Muscle layer of duodenum (tissue), 2 donors: ENCODE data around the gene CIITA.

Experiments used
- H3K27ac ChIP-seq: one replicate; pipeline ENCODE4 v1.7.0; 2013; ENCODE audit warnings: mild to moderate bottlenecking, low read length
- H3K27me3 ChIP-seq: one replicate; pipeline ENCODE4 v1.7.0; 2013; ENCODE audit warnings: low read depth, mild to moderate bottlenecking, control low read depth, low read length
- H3K36me3 ChIP-seq, 2 donors: one replicate each; pipeline ENCODE4 v1.7.0; 2013; ENCODE audit warnings: low read length in 2 of 2, control low read depth in 1 of 2, mild to moderate bottlenecking in 1 of 2; ENCODE audit not compliant: insufficient read depth in 2 of 2, control insufficient read depth in 1 of 2
- H3K4me1 ChIP-seq, 2 donors: one replicate each; pipeline ENCODE4 v1.7.0; 2013; ENCODE audit warnings: low read length in 2 of 2, mild to moderate bottlenecking in 2 of 2, control low read depth in 1 of 2, moderate library complexity in 1 of 2; ENCODE audit not compliant: insufficient read depth in 2 of 2, control insufficient read depth in 1 of 2
- H3K4me3 ChIP-seq, 2 donors: one replicate each; pipeline ENCODE4 v1.7.0; 2013; ENCODE audit warnings: low read length in 2 of 2, low read depth in 1 of 2, mild to moderate bottlenecking in 1 of 2
- H3K9me3 ChIP-seq, 2 donors: one replicate each; pipeline ENCODE4 v1.7.0; 2013; ENCODE audit warnings: low read length in 2 of 2, control low read depth in 1 of 2, mild to moderate bottlenecking in 1 of 2; ENCODE audit not compliant: control insufficient read depth in 1 of 2
- donor health status: healthy.

The CIITA gene

GRCh38 chr16:10981697-10982216 lies 104.8 kb downstream of the CIITA start:
- H3K36me3 ChIP-seq, result peaks cover 3 to 20% of the 10 kb centered on the region in 2 donors

GRCh38 chr16:10982465-10983150 lies 105.6 kb downstream of the CIITA start:
- Histone ChIP-seq H3K4me3 (no peak overlapping the region), H3K27me3 (no peaks in the 10 kb centered on the region), H3K4me1 (peaks cover 0 to 19% of the 10 kb centered on the region in 2 donors), H3K27ac (no peak overlapping the region), H3K36me3 (peaks cover 8 to 14% of the 10 kb centered on the region in 2 donors), H3K9me3 (no peaks in the 10 kb centered on the region)

More at GRCh38 chr16:10981697-10982216, 104.8 kb downstream of the CIITA start:
- Histone ChIP-seq H3K27ac (no peak overlapping the region), H3K9me3 (no peaks in the 10 kb centered on the region), H3K27me3 (no peaks in the 10 kb centered on the region), H3K4me1 (peaks cover 0 to 19% of the 10 kb centered on the region in 2 donors), H3K4me3 (no peak overlapping the region)

GRCh38 chr16:10983159-10983558 lies 106.2 kb downstream of the CIITA start:
- peaks cover 0 to 19% of the 10 kb centered on the region in 2 donors for H3K4me1 ChIP-seq
- H3K36me3 ChIP-seq, result peaks cover 8 to 11% of the 10 kb centered on the region in 2 donors
- H3K27me3 ChIP-seq, result no peaks in the 10 kb centered on the region
- H3K9me3 ChIP-seq, result no peaks in the 10 kb centered on the region
- H3K4me3 ChIP-seq, result no peak overlapping the region
- no peak overlapping the region for H3K27ac ChIP-seq

- Histone ChIP-seq H3K27ac (no peak overlapping the region), H3K36me3 (peaks cover 8 to 22% of the 10 kb centered on the region in 2 donors), H3K27me3 (no peaks in the 10 kb centered on the region), H3K4me1 (peaks cover 0 to 15% of the 10 kb centered on the region in 2 donors), H3K9me3 (no peaks in the 10 kb centered on the region), H3K4me3 (no peak overlapping the region)
Measured at GRCh38 chr16:10984509-10984908, 107.5 kb downstream of the CIITA start.
